WTC11 (cell line): ENCODE measurements around the gene ATP2A1. TPM values are rescaled to one million over a fixed set of nuclear protein-coding genes. Genes with fewer than 3 reads are reported as not detected.

Experiments used
- ATAC-seq: fragments of 200-7000 bp; cut with Tn5 transposase; 2 replicates; pipeline ENCODE4 v1.10.0; 2021; ENCODE audit warnings: mild to moderate bottlenecking, moderate library complexity
- CTCF ChIA-PET: fragments of 300-600 bp; sonication (Branson Sonifier 250); formaldehyde crosslinking; loops from one replicate; lab custom pipeline; 2021; ENCODE audit warnings: antibody characterized with exemption; lab: Charles Lee
- POLR2A ChIA-PET: fragments of 350-600 bp; sonication (Branson Sonifier 250); formaldehyde crosslinking; loops from one replicate; lab custom pipeline; 2021; ENCODE audit warnings: antibody characterized with exemption; lab: Charles Lee
- DNase-seq: peaks from one replicate; pipeline ENCODE4 v3.0.0; 2021; ENCODE audit warnings: low spot score
- H3K27ac Mint-ChIP-seq: 2 replicates; pipeline ENCODE4 v1.8.0; 2021; ENCODE audit warnings: mixed read lengths
- H3K27me3 Mint-ChIP-seq: 2 replicates; pipeline ENCODE4 v1.8.0; 2021; ENCODE audit warnings: low read depth, mild to moderate bottlenecking, moderate library complexity, mixed read lengths
- H3K36me3 Mint-ChIP-seq: 2 replicates; pipeline ENCODE4 v1.8.0; 2021; ENCODE audit warnings: mixed read lengths
- H3K4me1 Mint-ChIP-seq: 2 replicates; pipeline ENCODE4 v1.8.0; 2022; ENCODE audit warnings: mixed read lengths
- H3K4me3 Mint-ChIP-seq: 2 replicates; pipeline ENCODE4 v1.8.0; 2021; ENCODE audit warnings: mild to moderate bottlenecking, moderate library complexity, mixed read lengths
- H3K9me3 Mint-ChIP-seq: 2 replicates; pipeline ENCODE4 v1.8.0; 2021; ENCODE audit warnings: mixed read lengths
- CDX4 ChIP-seq: fragments of 250-450 bp; sonication (Bioruptor Pico); IDR thresholded peaks from 2 replicates; pipeline ENCODE4 v1.9.0; 2021; ENCODE audit warnings: moderate library complexity, mild to moderate bottlenecking, inconsistent platforms, borderline replicate concordance
- E2F1 ChIP-seq: sonication (generic); formaldehyde crosslinking; IDR thresholded peaks from 2 replicates; pipeline ENCODE4 v1.8.0; 2022; ENCODE audit warnings: mild to moderate bottlenecking, missing genetic modification reagents
- HMGXB4 ChIP-seq: sonication (generic); formaldehyde crosslinking; IDR thresholded peaks from 2 replicates; pipeline ENCODE4 v1.8.1; 2023; ENCODE audit warnings: mild to moderate bottlenecking, moderate library complexity, missing genetic modification reagents
- IRF1 ChIP-seq: sonication (generic); formaldehyde crosslinking; IDR thresholded peaks from 2 replicates; pipeline ENCODE4 v1.8.0; 2023; ENCODE audit warnings: missing genetic modification reagents
- JAZF1 ChIP-seq: fragments of 250-450 bp; sonication (Bioruptor Pico); IDR thresholded peaks from 2 replicates; pipeline ENCODE4 v1.9.0; 2021; ENCODE audit warnings: moderate library complexity, mild to moderate bottlenecking, inconsistent platforms
- MYBL2 ChIP-seq: sonication (generic); formaldehyde crosslinking; IDR thresholded peaks from 2 replicates; pipeline ENCODE4 v1.8.1; 2023; ENCODE audit warnings: mild to moderate bottlenecking, moderate library complexity, missing genetic modification reagents
- NR1H2 ChIP-seq: sonication (generic); formaldehyde crosslinking; IDR thresholded peaks from 2 replicates; pipeline ENCODE4 v1.9.0; 2021; ENCODE audit warnings: mild to moderate bottlenecking, moderate library complexity, missing genetic modification reagents
- NR3C1 ChIP-seq: sonication (generic); formaldehyde crosslinking; conservative IDR thresholded peaks from 2 replicates; pipeline ENCODE4 v1.8.1; 2023; ENCODE audit warnings: low read depth, mild to moderate bottlenecking, missing genetic modification reagents
- SMAD3 ChIP-seq: sonication (generic); formaldehyde crosslinking; IDR thresholded peaks from 2 replicates; pipeline ENCODE4 v1.8.0; 2022; ENCODE audit warnings: missing genetic modification reagents, mild to moderate bottlenecking, borderline replicate concordance
- SP1 ChIP-seq: sonication (generic); formaldehyde crosslinking; conservative IDR thresholded peaks from 2 replicates; pipeline ENCODE4 v1.8.1; 2022; ENCODE audit warnings: missing genetic modification reagents
- USF1 ChIP-seq: sonication (generic); formaldehyde crosslinking; IDR thresholded peaks from 2 replicates; pipeline ENCODE4 v1.8.0; 2022; ENCODE audit warnings: mild to moderate bottlenecking, missing genetic modification reagents
- ZNF396 ChIP-seq: fragments of 250-450 bp; sonication (Bioruptor Pico); IDR thresholded peaks from 2 replicates; pipeline ENCODE4 v1.8.0; 2021; ENCODE audit warnings: mild to moderate bottlenecking, moderate library complexity, borderline replicate concordance
- total RNA-seq: library from RNA; stranded (reverse); gene quantifications from 3 replicates; pipeline ENCODE4 v1.2.3, GENCODE V29; 2021
- TF ChIP-seq, protein P1 (sequence below): sonication (generic); formaldehyde crosslinking; IDR thresholded peaks from 2 replicates; pipeline ENCODE4 v1.8.0; 2023; ENCODE audit warnings: mild to moderate bottlenecking, missing genetic modification reagents
- TF ChIP-seq, protein P2 (sequence below): sonication (generic); formaldehyde crosslinking; IDR thresholded peaks from 2 replicates; pipeline ENCODE4 v1.8.0; 2022; ENCODE audit warnings: missing genetic modification reagents
- TF ChIP-seq, protein P3 (sequence below): fragments of 250-450 bp; sonication (Bioruptor Pico); IDR thresholded peaks from 2 replicates; pipeline ENCODE4 v1.9.0; 2021; ENCODE audit warnings: mild to moderate bottlenecking
- TF ChIP-seq, protein P4 (sequence below): fragments of 250-450 bp; sonication (Bioruptor Pico); IDR thresholded peaks from 2 replicates; pipeline ENCODE4 v1.8.0; 2021; ENCODE audit warnings: mild to moderate bottlenecking

Gene ATP2A1
- total RNA-seq, 1 experiment from 2014 or later = 6.4 TPM

DNA sequence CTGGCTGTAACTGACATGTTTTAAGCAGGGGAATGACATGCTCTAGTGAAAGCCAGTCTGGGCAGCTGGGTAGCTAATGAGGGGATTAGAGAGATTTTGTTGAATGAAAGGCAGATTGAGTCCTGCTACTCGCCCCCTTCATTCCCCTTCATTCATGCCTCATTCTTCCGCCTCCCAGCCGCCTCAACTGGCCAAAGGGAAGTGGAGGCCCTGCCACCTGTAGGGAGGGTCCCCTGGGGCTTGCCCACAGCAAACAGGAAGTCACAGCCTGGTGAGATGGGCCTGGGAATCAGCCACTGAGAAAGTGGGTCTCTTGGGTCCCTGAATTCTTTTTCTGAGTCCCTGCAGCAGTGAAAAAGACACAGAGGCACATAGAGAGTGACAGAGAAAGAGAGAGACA, 52.4 kb downstream of the ATP2A1 start:
- Mint-ChIP-seq H3K4me1 (peaks cover 8% of the 10 kb centered on the region), H3K4me3 (no peak overlapping the region), H3K27ac (peak overlapping the region; percentile 25)
- POLR2A ChIA-PET = no interaction called here
- TF ChIP-seq JAZF1 (CRISPR knock-in tag) (no peak), SP1 (no peak), USF1 (CRISPR knock-in tag) (no peak), MYBL2 (CRISPR knock-in tag) (no peak), NR3C1 (no peak), HMGXB4 (CRISPR knock-in tag) (no peak), CDX4 (CRISPR knock-in tag) (no peak)
- TF ChIP-seq, protein P1, sequence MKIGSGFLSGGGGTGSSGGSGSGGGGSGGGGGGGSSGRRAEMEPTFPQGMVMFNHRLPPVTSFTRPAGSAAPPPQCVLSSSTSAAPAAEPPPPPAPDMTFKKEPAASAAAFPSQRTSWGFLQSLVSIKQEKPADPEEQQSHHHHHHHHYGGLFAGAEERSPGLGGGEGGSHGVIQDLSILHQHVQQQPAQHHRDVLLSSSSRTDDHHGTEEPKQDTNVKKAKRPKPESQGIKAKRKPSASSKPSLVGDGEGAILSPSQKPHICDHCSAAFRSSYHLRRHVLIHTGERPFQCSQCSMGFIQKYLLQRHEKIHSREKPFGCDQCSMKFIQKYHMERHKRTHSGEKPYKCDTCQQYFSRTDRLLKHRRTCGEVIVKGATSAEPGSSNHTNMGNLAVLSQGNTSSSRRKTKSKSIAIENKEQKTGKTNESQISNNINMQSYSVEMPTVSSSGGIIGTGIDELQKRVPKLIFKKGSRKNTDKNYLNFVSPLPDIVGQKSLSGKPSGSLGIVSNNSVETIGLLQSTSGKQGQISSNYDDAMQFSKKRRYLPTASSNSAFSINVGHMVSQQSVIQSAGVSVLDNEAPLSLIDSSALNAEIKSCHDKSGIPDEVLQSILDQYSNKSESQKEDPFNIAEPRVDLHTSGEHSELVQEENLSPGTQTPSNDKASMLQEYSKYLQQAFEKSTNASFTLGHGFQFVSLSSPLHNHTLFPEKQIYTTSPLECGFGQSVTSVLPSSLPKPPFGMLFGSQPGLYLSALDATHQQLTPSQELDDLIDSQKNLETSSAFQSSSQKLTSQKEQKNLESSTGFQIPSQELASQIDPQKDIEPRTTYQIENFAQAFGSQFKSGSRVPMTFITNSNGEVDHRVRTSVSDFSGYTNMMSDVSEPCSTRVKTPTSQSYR = no peak
- TF ChIP-seq, all 79 proteins: peak for 0
- ATAC-seq (no peak), DNase-seq (no peak)
- Mint-ChIP-seq H3K27me3 (peaks cover 9% of the 10 kb centered on the region), H3K36me3 (no peaks in the 10 kb centered on the region), H3K9me3 (no peaks in the 10 kb centered on the region)
- CTCF ChIA-PET = no interaction called here

DNA sequence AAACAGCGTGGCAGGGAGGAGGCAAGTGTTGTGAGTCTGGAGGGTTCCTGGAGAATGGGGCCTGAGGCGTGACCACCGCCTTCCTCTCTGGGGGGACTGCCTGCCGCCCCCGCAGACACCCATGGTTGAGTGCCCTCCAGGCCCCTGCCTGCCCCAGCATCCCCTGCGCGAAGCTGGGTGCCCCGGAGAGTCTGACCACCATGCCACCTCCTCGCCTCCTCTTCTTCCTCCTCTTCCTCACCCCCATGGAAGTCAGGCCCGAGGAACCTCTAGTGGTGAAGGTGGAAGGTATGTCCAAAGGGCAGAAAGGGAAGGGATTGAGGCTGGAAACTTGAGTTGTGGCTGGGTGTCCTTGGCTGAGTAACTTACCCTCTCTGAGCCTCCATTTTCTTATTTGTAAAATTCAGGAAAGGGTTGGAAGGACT, 53.5 kb downstream of the ATP2A1 start, which contains the start of gene CD19:
TSS of gene CD19 (plus strand) at position 171 of the 425 bp plus-strand sequence. CDS start at position 201, 30 bp downstream.
- Mint-ChIP-seq H3K27me3 (peaks cover 14% of the 10 kb centered on the region), H3K27ac (peak within 1 kb of the TSS; percentile 76), H3K4me1 (peaks cover 8% of the 10 kb centered on the region), H3K4me3 (no peak within 1 kb of the TSS), H3K36me3 (no peaks in the 10 kb centered on the region), H3K9me3 (no peaks in the 10 kb centered on the region)
- no peak for ATAC-seq
- POLR2A ChIA-PET = no interaction called here
- CTCF ChIA-PET = interaction anchor here (1.7 kb wide), 1 partner anchor 13 kb away, joined by 10 read pairs; no protein-coding TSS in a partner anchor
- DNase-seq = no peak
- TF ChIP-seq E2F1 (no peak), SMAD3 (no peak), NR1H2 (CRISPR knock-in tag) (no peak), ZNF396 (no peak), IRF1 (CRISPR knock-in tag) (no peak), SP1 (no peak)
- TF ChIP-seq, protein P2, sequence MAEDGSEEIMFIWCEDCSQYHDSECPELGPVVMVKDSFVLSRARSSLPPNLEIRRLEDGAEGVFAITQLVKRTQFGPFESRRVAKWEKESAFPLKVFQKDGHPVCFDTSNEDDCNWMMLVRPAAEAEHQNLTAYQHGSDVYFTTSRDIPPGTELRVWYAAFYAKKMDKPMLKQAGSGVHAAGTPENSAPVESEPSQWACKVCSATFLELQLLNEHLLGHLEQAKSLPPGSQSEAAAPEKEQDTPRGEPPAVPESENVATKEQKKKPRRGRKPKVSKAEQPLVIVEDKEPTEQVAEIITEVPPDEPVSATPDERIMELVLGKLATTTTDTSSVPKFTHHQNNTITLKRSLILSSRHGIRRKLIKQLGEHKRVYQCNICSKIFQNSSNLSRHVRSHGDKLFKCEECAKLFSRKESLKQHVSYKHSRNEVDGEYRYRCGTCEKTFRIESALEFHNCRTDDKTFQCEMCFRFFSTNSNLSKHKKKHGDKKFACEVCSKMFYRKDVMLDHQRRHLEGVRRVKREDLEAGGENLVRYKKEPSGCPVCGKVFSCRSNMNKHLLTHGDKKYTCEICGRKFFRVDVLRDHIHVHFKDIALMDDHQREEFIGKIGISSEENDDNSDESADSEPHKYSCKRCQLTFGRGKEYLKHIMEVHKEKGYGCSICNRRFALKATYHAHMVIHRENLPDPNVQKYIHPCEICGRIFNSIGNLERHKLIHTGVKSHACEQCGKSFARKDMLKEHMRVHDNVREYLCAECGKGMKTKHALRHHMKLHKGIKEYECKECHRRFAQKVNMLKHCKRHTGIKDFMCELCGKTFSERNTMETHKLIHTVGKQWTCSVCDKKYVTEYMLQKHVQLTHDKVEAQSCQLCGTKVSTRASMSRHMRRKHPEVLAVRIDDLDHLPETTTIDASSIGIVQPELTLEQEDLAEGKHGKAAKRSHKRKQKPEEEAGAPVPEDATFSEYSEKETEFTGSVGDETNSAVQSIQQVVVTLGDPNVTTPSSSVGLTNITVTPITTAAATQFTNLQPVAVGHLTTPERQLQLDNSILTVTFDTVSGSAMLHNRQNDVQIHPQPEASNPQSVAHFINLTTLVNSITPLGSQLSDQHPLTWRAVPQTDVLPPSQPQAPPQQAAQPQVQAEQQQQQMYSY (CRISPR knock-in tag) = no peak
- TF ChIP-seq, protein P3, sequence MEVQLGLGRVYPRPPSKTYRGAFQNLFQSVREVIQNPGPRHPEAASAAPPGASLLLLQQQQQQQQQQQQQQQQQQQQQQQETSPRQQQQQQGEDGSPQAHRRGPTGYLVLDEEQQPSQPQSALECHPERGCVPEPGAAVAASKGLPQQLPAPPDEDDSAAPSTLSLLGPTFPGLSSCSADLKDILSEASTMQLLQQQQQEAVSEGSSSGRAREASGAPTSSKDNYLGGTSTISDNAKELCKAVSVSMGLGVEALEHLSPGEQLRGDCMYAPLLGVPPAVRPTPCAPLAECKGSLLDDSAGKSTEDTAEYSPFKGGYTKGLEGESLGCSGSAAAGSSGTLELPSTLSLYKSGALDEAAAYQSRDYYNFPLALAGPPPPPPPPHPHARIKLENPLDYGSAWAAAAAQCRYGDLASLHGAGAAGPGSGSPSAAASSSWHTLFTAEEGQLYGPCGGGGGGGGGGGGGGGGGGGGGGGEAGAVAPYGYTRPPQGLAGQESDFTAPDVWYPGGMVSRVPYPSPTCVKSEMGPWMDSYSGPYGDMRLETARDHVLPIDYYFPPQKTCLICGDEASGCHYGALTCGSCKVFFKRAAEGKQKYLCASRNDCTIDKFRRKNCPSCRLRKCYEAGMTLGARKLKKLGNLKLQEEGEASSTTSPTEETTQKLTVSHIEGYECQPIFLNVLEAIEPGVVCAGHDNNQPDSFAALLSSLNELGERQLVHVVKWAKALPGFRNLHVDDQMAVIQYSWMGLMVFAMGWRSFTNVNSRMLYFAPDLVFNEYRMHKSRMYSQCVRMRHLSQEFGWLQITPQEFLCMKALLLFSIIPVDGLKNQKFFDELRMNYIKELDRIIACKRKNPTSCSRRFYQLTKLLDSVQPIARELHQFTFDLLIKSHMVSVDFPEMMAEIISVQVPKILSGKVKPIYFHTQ (CRISPR knock-in tag) = no peak
- TF ChIP-seq, protein P4, sequence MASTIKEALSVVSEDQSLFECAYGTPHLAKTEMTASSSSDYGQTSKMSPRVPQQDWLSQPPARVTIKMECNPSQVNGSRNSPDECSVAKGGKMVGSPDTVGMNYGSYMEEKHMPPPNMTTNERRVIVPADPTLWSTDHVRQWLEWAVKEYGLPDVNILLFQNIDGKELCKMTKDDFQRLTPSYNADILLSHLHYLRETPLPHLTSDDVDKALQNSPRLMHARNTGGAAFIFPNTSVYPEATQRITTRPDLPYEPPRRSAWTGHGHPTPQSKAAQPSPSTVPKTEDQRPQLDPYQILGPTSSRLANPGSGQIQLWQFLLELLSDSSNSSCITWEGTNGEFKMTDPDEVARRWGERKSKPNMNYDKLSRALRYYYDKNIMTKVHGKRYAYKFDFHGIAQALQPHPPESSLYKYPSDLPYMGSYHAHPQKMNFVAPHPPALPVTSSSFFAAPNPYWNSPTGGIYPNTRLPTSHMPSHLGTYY = no peak
